Activated CD4-positive, CD25-positive, alpha-beta regulatory T cell treated with anti-CD3 and anti-CD28 coated beads, Interleukin-2, amount 50 U/mL, for 16 hours (primary cell): Measurements from ENCODE around the gene HAUS7.

Source experiments
- DNase-seq: peaks from one replicate; pipeline ENCODE4 v3.0.0-alpha.2; 2020; ENCODE audit warnings: low read depth, low spot score

HAUS7 gene

DNA sequence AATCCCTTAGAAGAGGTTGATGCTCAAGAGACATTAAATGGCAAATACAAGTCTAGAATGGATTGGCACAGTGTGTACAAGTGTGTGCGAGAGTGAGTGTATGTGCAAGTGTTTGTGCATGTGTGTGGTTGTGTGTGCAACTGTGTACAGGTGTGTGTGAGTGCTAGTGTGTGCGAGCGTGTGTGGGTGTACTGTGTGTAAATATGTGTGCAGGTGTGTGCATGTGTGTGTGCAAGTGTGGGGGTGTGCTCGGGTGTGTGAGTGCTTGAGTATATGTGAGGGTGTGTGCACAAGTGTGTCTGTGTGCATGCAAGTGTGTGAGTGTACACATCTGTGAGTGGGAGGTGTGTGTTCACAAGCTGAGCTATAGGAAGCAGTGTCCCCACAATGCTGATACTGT is 30.4 kb downstream of the HAUS7 start:
- no peak for DNase-seq

GRCh38 chrX:153438532-153438931 is 31.8 kb downstream of the HAUS7 start:
- no peak for DNase-seq

DNA sequence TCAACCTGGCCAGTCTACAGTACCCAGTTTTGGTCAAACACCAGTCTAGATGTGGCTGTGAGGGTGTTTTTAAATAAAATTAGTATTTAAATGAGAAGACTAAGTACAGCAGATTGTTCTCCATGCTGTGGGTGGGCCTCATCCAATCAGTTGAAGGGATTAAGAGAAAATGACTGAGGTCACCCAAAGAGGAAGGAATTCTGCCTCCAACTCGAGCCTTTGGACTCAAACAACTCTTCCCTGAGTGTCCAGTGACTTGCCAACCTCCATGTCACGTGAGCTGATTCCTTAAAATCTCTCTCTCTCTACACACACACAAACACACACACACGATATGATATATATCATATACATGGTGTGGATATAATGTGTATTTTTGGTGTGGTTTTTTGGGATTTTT is 34.5 kb downstream of the HAUS7 start:
- no peak for DNase-seq

- no peak for DNase-seq
These were observed 35.6 kb downstream of the HAUS7 start for GRCh38 chrX:153434801-153435200.

- DNase-seq, result no peak
These were observed 36.5 kb downstream of the HAUS7 start for GRCh38 chrX:153433781-153434285.

DNA sequence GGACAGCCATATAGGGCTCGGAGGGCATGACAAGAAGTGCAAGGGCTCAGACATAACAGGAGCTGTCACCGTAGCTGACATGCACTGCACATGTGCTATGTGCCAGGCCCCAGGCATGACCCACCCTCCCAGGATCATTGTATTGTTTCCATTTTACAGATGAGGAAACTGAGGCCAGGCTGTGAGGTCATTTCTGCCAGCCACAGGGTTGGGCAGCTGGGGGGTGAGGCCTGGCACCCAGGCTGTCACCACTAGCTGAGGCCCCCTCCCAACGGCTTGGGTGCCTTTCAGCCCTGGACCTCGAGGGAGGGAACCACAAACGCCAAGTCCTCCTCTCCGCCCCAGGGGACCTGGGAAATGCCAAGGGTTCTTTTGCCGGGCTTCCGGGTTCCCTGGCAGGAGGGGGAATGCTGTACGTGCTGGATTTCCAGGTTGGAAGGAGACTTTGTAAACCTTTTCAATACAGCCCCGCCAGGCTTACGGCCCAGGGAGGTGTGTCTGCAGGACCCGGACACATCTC is 37.2 kb downstream of the HAUS7 start:
- no peak for DNase-seq

DNA sequence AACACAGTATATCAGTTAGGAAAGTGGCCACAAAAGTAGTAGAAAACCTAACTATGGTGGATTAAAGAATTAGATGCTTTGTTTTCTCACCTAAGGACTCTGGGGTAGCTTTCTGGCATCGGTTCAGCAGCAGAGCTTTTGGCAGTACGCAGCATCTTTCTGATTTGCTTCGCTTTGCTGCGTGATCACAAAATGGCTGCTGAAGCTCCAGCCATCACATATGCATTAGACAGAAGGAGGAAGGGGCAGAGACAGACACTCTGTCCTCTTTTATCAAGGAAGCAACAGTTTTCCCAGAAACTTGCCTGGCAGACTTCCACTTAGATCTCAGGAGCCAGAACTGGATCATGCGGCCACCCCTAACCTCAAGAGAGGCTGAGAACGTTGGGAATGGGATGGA is 39.6 kb downstream of the HAUS7 start:
- no peak for DNase-seq

GRCh38 chrX:153426204-153426603 is 44.2 kb downstream of the HAUS7 start:
- DNase-seq, result no peak

GRCh38 chrX:153423652-153424051 is 46.7 kb downstream of the HAUS7 start:
- no peak for DNase-seq

- no peak for DNase-seq
These were observed 48.5 kb downstream of the HAUS7 start for GRCh38 chrX:153421856-153422255.

DNA sequence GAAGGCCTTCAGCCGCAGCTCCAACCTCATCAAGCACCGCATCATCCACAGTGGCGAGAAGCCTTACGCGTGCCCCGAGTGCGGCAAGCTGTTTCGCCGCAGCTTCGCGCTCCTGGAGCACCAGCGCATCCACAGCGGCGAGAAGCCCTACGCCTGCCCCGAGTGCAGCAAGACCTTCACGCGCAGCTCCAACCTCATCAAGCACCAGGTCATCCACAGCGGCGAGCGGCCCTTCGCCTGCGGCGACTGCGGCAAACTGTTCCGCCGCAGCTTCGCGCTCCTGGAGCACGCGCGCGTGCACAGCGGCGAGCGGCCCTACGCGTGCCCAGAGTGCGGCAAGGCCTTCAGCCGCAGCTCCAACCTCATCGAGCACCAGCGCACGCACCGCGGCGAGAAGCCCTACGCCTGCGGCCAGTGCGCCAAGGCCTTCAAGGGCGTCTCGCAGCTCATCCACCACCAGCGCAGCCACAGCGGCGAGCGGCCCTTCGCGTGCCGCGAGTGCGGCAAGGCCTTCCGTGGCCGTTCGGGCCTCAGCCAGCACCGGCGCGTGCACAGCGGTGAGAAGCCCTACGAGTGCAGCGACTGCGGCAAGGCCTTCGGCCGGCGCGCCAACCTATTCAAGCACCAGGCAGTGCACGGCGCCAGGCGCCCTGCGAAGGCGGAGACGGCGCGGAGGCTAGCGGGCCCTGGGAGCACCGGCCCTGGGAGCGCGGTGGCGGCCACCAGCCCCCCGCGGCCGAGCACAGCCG is 49.4 kb downstream of the HAUS7 start:
- no peak for DNase-seq

DNA sequence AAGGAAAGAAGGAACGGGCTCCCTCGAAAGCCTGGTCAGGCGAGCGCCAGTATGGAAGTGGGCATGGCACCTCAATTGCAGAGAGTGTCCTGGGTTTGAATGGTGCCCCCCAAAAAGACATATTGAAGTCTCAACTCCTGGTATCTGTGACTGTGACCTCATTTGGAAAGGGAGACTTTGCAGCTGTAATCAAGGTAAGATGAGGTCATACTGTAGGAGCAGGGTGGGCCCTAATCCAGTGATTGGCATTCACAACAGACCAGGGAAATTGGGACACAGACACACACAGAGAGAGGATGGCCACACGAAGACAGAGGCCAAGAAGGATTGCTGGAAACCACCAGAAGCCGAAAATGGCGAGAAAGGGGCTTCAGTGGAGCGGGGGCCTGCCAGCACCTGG is 52.7 kb downstream of the HAUS7 start:
- no peak for DNase-seq

DNA sequence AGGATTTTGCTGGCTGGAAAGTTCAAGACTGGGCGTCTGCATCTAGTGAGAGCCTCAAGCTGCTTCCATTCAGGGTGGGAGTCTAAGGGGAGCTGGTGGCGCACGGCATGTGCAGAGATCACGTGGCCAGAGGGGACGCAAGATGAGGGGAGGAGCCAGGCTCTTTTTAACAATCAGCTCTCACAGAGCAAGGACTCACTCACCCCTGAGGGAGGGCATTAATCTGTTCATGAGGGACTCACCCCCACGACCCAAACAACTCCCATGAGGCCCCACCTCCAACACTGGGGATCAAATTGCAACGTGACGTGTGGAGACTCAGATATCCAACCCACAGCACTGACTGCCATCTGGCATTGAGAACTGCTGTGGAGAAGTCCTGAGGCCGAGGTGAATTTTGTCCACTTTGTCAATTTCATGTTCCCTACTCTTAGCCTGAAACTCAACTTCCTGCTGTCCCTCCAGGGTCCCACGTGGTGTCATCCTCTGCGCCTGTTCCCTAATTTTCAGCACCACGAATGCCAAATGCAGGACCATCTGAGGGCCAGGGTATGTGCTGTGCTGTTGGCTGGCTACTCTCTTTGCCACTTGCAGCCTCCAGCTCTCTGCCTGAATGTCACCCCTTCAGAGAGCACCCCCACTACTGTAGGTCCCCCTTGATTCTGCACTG is 53.5 kb downstream of the HAUS7 start:
- no peak for DNase-seq

- DNase-seq, result no peak
These were observed 55.4 kb downstream of the HAUS7 start for GRCh38 chrX:153414856-153415510.

GRCh38 chrX:153413731-153414130 is 56.6 kb downstream of the HAUS7 start:
- DNase-seq, result no peak

DNA sequence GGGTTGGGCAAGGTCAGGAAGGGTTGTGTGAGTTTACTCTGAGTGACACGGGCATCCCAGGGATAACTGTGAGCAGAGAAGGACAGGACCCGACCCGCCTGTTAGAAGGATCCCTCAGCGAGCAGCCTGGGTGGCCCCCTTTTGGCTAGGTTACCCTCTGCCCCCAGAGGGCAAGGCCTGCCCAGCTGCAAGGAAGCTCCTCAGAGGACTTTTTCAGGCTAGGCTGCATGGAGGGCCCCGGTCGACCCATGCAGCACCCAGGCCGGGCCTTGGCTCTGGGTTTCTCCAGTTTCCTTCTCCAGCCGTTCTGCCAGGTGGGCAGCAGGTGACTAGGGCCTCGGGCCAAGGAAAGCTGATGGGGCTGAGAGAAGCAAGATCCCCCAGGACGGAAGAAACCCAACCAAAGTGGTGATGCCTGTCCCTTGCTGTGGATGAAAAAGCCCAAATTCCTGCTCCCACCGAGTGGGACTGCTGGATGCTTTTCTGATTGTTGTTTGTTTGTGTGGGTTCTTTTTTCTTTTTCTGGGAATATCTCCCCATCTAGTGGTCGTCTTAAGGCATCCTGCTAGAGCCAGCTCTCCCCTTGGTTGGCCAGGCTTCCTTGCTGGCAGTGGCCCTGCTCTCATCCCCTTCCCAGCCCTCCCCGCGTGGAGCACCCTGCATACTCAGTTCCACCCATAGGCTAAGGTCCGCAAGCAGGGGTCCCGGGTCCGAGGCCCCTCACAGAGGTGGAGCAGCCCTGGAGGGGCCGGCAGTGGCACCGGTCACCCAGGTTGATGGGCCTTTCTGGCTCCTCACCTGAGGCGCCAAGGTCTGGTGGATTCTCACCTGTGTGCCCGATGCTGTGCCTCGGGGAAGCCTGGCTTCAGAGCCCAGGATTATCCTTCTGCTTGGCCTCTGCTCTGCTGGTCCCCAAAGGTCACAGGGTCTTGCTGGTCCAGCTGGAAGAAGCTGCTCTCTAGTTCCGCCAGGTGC is 57.3 kb downstream of the HAUS7 start:
- no peak for DNase-seq

DNA sequence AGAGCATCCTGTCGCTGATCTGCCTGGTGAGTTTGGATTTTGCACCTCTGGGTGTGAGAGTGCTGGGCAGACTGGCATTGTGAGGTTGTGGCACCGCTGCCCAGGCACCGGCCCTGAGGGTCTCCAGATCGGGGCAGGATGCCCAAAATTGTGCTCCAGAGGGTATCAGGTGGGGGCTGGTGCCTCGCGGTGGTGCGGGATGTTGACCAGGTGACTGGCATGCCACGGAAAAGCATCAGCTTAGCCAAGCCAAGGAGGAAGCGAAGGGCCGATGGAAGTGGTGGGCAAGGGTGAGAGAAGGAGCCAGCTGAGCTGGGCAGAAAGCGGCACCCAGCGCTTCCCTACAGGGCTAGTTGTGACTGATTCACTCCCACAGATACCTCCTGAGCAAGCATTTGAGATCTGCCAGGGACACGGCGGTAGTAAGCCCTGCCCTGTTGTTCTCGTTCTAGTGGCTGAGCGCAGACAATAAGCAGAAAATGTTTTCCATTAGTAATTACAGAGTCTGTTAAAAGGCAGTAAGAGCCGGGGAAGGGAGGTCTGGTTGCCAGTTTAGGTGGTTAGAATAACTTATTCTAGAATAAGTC is 58.3 kb downstream of the HAUS7 start:
- no peak for DNase-seq

- no peak for DNase-seq
These were observed 59.0 kb downstream of the HAUS7 start, which contains the start of gene ZFP92 for GRCh38 chrX:153411255-153411987. Gene ZFP92, plus strand, starts transcription at chrX:153411472. Its CDS starts 6,851 bp downstream, at chrX:153418323.

DNA sequence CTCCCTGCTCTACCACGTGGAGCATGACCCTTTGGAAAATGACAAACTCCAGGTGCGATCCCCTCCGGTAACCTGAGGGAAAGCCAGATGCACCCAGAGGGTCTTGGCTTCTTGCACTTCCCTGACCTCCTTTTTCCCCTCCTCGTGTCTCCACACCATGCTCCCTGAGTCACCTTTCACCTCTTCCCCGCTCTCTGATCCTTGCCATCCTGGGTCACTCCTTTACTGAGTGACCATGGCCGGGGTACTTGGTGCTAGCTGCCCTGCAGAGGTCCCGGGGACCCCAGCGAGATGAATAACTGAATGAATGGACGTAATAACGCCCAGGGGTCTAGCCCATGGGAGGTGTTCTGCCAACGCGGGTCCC is 59.5 kb downstream of the HAUS7 start:
- DNase-seq, result no peak

- DNase-seq, result no peak
These were observed 60.0 kb downstream of the HAUS7 start for GRCh38 chrX:153410373-153410772.
